HG03378 (cell line): ENCODE measurements around the gene LENG1.

ENCODE experiments used
- ATAC-seq: cut with Tn5 transposase; IDR thresholded peaks from one replicate; pipeline ENCODE4 v1.9.1; 2021; ENCODE audit warnings: mild to moderate bottlenecking, moderate library complexity; ENCODE audit not compliant: unreplicated experiment

The LENG1 gene

DNA sequence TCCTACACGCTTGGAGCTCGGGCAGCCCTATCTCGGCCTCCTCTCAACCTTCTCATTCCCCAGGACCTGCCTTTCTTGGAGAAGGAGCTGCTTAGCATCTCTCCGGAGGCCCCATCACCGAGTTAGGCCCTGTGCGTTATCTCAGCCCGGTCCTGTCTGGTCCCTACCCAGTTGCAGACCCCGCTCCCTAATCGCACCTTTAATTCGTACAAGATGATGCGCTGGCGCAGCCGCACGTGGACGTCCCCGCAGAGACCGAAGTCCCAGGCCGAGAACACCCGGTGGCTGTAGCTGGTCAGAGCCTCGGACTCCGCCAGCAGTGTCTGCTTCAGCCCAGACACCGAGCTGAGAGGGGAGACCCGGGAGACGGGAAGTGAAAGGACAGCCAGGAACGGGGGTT is 5.7 kb upstream of the LENG1 start:
- ATAC-seq: no peak

DNA sequence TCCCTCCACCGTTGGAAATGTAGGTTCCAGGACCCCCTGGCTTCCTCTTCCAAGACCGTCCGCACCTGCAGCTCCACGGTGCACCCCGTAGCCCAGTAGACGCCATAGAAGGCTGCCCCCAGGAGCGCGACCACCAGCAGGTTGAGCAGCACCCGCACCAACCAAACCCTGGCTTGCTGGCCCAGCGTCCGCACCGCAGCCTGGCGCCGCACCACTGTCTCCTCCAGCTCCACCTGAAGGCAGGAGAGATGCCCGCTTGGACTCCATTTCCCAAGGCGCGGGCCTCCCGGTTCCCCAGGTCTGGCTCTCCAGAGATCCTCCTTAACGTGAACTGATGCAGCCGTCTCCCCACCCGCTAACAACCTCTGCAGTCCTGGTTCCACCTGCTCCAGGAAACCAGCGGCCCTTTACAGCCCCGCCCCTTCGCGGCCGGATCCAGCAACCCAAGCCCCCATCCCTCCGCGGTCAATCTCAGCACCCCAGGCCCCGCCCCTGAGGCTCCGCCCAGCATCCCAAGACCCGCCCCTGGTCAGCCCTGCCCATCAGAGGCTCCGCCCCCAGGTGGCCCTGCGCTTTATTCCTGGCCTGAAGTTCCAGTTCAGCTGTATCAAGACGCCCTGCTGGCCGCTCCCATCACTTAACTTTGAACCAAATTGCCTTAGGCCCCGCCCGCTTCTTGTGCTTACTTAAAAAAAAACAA is 5.0 kb upstream of the LENG1 start:
- ATAC-seq: no peak

DNA sequence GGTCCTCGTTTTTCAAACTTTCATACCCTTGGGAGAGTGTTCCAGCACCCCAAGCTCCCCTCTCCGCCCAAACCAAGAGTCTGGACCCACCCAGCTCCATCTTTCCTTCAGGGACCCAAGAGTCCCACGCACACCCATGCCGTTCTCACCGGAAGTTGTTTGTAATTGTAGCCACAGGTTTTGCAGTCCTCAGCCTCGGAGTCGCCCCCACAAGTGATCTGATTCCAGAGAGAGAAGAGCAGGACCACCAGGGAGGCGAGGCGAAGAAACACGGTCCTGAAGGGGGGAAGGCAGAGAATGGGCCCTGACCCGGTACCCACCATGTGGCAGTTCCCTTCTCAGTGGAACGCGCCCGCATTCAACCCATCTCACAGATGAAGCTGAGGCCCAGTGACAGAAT is 3.4 kb upstream of the LENG1 start:
- no peak for ATAC-seq

DNA sequence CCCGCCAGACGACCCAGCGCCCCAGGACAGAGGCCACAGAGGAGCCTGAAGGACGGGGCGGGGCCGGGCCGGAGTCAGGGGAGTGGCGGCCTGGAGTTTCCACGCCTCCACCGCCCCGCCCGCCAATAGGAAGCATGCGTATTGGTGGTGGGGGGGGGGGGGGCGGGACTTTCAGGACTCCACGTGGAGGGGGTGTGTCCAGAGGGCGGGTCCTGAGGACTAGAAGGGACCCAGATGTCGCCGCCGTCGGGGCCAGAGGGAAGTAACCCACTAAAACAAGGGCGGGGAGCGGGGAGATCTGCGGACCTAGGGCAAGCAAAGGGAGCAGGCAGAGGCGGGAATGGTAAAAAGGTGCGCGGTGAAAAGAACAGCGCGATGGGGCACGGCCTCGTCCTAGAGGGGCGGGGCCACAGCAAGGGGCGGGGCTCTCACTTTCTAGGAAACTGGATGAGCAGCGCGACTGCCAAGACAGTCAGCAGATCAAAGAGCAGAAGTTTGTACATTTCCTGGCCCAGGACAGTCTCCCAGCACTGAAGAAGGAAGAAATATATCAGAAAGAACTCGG is 2.8 kb upstream of the LENG1 start:
- no peak for ATAC-seq

DNA sequence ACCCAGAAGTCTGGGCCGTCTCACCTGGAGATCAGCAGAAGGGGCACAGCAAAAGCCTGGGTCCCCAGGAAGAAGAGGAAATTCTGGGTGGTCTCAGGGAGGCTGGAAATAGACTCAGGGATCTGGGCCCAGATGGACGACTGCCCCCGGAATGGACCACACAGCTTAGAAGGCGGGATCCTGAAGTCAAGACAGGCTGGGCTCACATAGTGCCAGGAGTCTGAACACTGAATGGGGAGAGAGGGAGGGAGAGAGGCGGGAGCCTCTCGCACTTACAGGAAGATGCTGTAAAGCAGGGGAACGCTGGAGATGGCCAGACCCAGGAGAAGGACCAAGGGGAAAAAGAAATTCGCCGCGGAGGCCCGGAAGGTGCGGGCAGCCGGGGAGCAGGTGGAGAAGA is 1.3 kb upstream of the LENG1 start:
- no peak for ATAC-seq

DNA sequence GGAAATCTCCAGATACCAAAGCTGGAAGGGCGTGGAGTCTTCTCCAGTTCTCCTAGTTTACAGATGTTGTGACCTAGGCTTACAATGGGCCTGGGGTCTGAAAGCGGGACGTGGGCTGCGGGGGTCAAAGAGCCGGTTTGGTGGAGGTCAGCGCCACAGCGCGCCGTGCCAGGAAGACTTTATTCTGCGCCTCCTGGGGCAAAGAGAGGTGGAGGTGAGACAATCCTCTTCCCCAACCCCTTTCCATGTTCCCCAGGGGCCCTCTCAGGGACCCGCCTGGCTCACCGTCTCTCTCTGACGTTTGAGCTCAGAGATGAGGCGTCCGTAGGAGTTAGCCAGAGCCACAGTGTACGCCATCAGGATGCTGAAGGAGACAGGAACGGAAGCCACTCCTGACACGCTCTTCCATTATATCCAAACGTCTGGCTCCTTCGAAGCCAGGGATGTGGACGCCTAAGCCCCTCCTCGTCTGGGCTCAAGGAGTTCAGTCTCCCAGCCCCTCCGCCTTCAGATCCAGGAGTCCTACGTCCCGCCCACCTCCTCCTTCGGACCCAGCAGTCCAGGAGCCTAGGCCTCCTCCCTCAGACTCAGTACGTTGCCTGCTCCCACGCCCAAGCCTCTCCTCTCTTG is 776 bp upstream of the LENG1 start:
- peak; percentile 5 for ATAC-seq

DNA sequence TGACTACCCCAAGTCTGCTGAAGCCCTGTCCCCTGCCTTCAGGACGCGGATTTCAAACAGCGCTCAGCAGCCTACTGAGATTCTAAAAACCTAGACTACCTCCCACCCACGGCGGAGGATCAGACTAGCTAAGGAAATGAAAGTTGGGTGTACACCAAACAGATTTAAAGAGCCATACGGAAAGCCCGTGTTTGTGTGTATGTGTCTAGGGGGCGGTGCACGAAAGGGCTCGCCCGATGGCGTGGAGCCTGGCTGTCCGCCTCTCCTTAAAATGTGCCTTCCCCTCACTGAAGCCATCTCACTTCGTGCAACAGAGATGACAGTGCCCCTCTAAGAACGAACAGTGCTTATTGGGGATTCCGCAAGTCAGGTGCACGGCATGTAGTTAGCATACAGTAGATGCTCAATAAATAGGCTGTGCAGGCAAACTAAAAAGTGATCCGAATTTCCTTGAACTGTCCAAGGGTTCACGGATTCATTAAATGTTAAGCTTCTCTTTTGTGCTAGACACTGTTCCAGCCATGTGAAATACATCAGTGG is 639 bp downstream of the LENG1 start:
- ATAC-seq: no peak

DNA sequence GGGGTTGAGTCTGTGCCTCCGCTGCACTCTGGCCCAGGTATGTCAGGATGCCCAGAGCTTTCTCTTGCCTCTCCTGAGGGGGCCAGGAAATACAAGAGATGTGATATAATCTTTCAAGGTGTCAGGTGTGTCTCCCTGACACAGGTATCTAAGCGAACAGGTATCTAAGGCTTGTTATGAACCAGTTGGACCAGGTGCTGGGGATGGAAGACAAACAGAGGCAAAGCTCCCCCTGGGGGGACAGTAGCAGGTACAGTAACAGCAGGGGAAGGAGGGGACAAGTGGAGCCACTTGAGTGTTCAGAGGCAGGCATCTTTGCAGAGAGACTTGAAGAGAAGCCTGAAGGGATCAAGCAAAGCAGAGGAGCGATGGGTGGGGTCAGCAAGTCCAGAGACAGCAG is 2.6 kb downstream of the LENG1 start:
- ATAC-seq: no peak

DNA sequence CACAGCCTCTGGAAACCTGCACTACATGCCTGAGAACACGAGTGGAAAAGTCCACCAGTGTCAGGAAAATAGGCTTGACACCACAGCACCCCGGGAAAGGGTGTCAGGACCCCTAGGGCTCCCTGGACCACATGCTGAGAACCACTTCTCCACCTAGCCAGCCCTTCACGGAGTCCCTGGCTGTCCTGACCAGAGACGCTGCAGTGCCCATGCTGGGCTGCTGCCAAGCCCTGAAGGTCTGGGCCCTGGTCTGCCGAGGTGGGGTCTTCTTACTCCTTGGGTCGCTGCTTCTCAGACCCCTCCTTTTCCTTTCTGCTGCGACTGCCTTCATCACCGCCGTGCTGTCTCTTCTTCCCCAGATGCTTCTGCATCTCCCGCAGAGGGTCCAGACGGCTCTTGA is 3.0 kb downstream of the LENG1 start:
- ATAC-seq: no peak

DNA sequence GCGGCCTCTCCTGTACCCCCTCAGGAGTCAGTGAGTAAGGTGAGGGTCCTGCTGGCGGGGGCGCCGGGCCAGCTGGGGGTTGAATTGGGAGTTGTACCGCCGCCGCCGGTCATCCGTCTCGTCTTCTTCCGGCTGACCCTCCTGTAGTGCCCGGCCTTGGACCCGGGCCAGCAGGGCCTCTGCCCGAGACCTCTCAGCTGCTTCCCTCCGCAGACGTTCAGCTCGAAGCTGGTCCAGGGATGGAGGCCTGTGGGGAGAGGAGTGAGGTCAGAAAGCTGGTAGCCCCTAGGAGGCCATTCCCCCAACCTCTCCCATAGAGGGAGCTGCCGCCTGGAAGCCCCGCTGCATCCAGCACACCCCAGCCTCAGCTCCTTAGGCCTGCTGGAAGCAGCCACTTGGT is 3.8 kb downstream of the LENG1 start:
- ATAC-seq: no peak

DNA sequence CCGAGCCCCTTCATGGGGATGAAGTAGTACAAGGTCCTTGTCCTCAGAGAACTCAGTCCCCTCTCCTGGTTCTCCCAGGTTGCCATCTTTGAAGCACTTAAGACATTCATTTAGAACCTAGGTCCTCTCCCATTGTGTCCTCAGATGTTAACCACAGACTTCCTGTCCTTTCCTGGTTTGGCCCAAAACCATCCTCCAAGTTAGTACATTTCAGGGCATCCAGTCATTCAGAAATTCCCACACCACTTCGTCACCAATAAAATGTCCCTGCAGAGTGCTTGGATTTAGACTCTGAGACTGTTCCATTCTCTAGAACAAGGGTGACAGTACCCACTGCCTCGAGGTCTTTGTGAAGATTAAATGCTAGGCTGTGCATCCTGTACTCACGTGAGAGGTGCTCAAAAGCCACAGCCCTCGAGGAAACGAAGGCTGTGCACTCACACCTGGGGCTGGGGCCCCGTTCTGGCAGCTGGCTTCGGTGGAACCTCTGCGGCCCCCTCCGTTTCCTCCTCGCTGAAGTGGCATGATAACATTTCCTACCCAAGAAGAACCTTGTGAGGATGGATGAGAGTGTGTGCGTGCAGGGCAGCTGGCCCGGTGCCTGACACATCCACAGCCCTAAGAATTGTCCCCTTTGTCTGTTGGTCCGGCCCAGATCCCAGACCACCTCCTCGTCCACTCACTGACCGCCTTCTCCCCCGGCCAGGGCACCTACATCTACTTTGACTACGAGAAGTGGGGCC is 4.7 kb downstream of the LENG1 start:
- ATAC-seq: no peak

DNA sequence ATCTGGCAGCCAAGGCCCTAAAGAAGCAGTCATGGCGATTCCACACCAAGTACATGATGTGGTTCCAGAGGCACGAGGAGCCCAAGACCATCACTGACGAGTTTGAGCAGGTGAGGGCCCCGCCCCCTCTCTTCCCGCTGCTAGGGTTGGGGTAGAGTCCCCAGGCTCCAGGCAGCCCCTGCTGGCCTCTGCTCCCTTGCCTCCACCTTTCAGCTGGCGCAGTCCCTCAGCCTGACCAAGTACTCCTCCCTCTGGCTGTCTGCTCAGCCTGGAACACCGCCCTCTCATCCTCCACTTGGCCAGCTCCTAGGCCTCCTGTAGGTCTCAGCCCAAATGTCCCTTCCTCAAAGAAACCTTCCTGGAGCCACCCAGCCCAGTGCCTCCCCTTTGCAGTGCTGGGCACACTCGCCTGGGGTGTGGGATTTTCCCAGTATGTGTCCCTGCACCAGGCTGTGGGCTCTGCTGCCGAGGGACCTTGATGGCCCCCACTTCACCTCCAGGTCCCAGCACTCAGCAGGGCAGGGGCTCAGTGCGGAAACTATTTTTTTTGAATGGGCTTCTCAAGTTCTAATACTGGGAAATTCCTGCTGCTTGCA is 5.7 kb downstream of the LENG1 start:
- ATAC-seq: no peak

DNA sequence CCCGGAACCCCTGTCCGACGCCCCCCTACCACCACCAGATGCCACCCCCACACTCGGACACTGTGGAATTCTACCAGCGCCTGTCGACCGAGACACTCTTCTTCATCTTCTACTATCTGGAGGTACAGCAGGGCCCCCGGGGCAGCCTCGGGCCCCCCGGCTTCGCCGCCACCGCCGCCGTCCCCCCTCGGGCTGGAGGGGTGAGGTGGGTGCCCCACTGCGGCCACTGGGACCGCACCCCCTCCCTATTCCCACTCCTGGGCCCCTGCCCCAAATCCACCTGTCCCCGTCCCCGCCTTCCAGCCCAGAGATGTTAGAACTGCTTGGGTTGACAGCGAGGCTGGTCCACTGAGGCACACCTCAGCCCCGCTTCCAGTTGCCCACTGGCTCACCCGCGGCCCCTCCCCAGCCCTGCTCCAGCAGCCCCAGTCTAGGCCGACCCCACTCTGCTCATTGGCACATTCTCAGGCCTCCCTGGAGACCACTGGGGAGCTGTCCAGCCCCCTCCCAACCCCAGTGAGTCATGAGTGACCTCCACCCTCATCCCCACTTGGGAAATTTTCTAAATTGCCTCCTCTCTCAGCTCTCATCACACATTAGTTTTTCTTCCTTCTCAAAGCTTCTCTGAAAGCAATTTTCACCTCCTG is 6.5 kb downstream of the LENG1 start:
- ATAC-seq: no peak

DNA sequence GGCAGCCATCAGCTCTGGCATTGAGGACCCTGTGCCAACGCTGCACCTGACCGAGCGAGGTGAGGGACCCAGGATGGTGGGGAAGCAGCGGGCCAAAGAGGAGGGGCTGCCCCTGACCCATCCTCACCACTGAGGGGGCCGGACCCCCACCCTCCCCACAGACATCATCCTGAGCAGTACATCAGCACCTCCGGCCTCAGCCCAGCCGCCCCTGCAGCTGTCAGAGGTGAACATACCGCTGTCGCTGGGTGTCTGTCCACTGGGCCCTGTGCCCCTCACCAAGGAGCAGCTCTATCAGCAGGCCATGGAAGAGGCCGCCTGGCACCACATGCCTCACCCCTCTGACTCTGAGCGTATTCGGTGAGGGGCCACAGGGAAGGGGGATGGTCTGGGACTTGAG is 7.3 kb downstream of the LENG1 start:
- ATAC-seq: no peak

DNA sequence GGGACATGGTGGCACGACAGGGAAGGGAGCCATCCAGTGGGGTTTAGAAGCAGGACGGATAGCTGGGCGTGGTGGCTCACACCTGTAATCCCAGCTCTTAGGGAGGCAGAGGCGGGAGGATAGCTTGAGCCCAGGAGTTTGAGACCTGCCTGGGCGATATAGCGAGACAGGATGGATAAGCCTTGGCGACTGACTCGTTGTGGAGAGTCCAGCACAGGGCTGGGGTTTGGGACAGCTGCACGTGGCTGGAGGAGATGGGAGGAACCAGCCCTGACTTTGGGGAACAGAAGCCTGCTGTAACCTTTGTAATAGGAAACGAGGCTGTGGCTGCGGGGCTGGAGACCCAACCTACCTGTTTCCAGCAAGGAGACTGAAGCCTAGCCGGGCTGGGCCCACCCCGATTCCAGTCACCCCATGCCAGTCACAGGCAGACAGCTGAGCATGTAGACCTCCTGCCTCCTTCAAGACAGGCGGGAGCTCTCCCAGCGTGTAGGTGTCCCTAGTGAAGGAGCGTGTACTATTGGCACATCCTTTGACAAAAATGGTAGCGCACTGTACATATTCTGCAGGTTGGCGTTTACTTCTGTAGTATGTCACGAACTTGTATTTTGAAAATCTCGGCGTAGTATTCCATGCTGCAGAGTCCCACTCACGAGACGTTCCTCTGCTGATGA is 8.0 kb downstream of the LENG1 start:
- no peak for ATAC-seq

DNA sequence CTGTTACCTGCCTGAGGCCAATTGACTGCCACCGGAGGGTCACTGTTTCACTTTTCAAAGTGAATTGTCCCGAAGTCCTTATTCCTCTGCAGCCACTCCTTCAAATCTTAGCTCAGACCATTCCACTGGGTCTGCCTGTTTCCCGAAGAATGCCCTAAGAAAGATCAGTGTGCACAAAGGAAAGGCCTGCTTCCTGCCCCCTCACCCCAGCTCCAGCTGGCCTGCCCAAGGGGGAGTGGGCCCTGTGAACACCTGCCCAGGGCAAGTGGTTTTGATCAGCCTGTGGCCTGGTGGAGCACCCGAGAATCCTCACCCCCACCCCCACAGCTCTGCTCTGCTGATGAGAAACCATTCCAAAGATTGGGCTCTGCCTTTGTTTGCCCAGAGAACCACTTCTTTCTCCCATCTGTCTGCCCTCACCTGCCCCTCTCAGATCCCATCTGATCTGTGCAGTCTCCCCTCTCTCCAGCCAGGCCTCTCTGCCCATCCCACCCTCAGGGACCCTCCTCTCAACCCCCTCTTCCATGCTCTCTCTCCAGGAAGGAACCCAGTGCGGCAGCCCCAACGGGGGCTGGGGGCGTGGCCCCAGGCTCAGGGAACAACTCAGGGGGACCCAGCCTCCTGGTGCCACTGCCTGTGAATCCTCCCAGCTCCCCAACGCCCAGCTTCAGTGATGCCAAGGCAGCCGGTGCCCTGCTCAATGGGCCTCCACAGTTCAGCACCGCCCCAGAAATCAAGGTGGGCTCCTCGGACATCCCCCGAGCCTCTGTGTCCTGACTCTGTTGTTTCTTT is 10.3 kb downstream of the LENG1 start:
- no peak for ATAC-seq

DNA sequence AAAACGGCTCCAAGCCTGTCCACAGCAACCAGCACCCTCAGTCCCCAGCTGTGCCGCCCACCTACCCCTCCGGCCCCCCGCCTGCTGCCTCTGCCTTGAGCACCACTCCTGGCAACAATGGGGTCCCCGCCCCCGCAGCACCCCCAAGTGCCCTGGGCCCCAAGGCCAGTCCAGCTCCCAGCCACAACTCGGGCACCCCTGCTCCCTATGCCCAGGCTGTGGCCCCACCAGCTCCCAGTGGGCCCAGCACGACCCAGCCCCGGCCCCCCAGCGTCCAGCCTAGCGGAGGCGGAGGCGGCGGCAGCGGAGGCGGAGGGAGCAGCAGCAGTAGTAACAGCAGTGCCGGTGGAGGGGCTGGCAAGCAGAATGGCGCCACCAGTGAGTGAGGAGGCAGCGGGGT is 11.4 kb downstream of the LENG1 start:
- no peak for ATAC-seq

DNA sequence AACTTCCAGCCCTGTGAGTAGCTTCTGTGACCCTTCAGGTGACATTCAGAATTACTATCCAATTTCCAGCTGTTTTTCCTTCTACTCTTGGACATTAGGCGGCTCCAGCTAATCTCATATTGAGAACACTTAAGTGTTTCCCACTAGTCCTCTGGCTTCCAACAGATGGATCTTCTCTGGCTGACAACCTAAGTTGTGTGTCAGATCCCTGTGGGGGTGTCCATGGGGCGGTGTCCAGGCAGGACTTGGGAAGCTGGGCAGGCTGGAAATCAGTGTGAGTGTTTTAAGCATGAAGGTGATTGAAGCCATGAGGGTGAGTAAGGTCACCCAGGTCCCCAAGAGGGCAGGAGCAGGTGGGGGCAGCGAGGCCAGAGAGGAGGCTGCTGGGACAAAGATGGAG is 11.8 kb downstream of the LENG1 start:
- ATAC-seq: no peak

DNA sequence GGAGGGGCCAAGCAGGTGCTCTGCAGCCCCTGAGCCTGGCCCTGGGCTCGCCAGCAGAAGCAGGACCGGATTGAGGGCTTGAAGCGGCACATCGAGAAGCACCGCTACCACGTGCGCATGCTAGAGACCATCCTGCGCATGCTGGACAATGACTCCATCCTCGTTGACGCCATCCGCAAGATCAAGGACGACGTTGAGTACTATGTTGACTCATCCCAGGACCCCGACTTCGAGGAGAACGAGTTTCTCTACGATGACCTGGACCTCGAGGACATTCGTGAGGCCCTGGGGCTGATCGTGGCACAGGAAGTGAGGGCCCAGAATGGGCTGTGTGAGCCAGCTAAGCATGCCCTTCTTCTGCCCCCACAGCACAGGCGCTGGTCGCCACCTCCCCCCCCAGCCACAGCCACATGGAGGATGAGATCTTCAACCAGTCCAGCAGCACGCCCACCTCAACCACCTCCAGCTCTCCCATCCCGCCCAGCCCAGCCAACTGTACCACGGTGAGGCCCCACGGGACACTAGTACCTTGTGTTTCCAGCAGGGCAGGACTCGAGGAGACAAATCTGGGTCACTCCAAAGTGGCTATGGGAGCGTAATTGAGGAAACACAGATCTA is 13.9 kb downstream of the LENG1 start:
- ATAC-seq: no peak
